ENCODE data around the gene GATAD2A.

DNA sequence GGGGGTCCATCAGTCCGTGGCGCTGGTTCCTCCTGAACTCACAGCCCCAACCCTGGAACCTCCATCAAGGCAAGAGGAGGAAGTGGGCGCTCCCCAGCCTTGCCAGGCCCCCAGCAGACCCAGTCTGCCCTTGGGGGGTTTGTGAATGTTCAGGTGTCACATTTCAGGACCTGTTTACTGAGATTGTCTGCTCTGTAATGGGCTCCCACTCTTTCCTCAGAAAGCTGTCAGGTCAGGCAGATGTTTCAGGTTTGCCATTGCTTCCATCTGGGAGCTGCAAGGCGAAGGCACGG lies 80.5 kb downstream of the GATAD2A start:
- TF ChIP-seq, protein P1, sequence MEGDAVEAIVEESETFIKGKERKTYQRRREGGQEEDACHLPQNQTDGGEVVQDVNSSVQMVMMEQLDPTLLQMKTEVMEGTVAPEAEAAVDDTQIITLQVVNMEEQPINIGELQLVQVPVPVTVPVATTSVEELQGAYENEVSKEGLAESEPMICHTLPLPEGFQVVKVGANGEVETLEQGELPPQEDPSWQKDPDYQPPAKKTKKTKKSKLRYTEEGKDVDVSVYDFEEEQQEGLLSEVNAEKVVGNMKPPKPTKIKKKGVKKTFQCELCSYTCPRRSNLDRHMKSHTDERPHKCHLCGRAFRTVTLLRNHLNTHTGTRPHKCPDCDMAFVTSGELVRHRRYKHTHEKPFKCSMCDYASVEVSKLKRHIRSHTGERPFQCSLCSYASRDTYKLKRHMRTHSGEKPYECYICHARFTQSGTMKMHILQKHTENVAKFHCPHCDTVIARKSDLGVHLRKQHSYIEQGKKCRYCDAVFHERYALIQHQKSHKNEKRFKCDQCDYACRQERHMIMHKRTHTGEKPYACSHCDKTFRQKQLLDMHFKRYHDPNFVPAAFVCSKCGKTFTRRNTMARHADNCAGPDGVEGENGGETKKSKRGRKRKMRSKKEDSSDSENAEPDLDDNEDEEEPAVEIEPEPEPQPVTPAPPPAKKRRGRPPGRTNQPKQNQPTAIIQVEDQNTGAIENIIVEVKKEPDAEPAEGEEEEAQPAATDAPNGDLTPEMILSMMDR (IDR thresholded peaks at IDR 0.05; ENCODE audit: insufficient read depth, low read length): no peak
- TF ChIP-seq, protein P2, sequence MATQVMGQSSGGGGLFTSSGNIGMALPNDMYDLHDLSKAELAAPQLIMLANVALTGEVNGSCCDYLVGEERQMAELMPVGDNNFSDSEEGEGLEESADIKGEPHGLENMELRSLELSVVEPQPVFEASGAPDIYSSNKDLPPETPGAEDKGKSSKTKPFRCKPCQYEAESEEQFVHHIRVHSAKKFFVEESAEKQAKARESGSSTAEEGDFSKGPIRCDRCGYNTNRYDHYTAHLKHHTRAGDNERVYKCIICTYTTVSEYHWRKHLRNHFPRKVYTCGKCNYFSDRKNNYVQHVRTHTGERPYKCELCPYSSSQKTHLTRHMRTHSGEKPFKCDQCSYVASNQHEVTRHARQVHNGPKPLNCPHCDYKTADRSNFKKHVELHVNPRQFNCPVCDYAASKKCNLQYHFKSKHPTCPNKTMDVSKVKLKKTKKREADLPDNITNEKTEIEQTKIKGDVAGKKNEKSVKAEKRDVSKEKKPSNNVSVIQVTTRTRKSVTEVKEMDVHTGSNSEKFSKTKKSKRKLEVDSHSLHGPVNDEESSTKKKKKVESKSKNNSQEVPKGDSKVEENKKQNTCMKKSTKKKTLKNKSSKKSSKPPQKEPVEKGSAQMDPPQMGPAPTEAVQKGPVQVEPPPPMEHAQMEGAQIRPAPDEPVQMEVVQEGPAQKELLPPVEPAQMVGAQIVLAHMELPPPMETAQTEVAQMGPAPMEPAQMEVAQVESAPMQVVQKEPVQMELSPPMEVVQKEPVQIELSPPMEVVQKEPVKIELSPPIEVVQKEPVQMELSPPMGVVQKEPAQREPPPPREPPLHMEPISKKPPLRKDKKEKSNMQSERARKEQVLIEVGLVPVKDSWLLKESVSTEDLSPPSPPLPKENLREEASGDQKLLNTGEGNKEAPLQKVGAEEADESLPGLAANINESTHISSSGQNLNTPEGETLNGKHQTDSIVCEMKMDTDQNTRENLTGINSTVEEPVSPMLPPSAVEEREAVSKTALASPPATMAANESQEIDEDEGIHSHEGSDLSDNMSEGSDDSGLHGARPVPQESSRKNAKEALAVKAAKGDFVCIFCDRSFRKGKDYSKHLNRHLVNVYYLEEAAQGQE (IDR thresholded peaks at IDR 0.05; ENCODE audit: insufficient replicate concordance, low read depth): no peak
- TF ChIP-seq GABPA (IDR thresholded peaks at IDR 0.05; ENCODE audit: low read depth): no peak
